ENCODE results near the gene CDC42BPA.

CDC42BPA gene

GRCh38 chr1:227215863-227216510, 102.3 kb downstream of the CDC42BPA start:
- Histone ChIP-seq H3K27me3 (ENCODE audit: control insufficient read depth in 1 of 2, insufficient read depth in 2 of 2, low read length in 2 of 2) (no peaks in the 10 kb centered on the region), H3K36me3 (ENCODE audit: insufficient read depth, low read length) (no peaks in the 10 kb centered on the region), H3K9ac (ENCODE audit: low read length) (no peak overlapping the region), H3K9me3 (ENCODE audit: low read length) (no peaks in the 10 kb centered on the region), H3K4me1 (ENCODE audit: insufficient read depth, low read length) (no peaks in the 10 kb centered on the region), H3K4me3 (ENCODE audit: low read depth in 1 of 2, low read length in 2 of 2) (no peak overlapping the region), H3K27ac (ENCODE audit: low read depth, low read length) (no peak overlapping the region)

- H3K36me3 ChIP-seq (ENCODE audit: insufficient read depth, low read length): no peaks in the 10 kb centered on the region
- H3K27ac ChIP-seq (ENCODE audit: low read depth, low read length): no peak overlapping the region
- no peaks in the 10 kb centered on the region for H3K4me1 ChIP-seq (ENCODE audit: insufficient read depth, low read length)
- H3K9ac ChIP-seq (ENCODE audit: low read length): no peak overlapping the region
- no peaks in the 10 kb centered on the region for H3K9me3 ChIP-seq (ENCODE audit: low read length)
- no peak overlapping the region for H3K4me3 ChIP-seq (ENCODE audit: low read depth in 1 of 2, low read length in 2 of 2)
- no peaks in the 10 kb centered on the region for H3K27me3 ChIP-seq (ENCODE audit: control insufficient read depth in 1 of 2, insufficient read depth in 2 of 2, low read length in 2 of 2)
Observed at GRCh38 chr1:227214207-227214606, 104.1 kb downstream of the CDC42BPA start.

GRCh38 chr1:227213426-227213825, 104.9 kb downstream of the CDC42BPA start:
- no peaks in the 10 kb centered on the region for H3K27me3 ChIP-seq (ENCODE audit: control insufficient read depth in 1 of 2, insufficient read depth in 2 of 2, low read length in 2 of 2)
- H3K4me1 ChIP-seq (ENCODE audit: insufficient read depth, low read length): no peaks in the 10 kb centered on the region
- no peaks in the 10 kb centered on the region for H3K36me3 ChIP-seq (ENCODE audit: insufficient read depth, low read length)
- no peaks in the 10 kb centered on the region for H3K9me3 ChIP-seq (ENCODE audit: low read length)
- H3K4me3 ChIP-seq (ENCODE audit: low read depth in 1 of 2, low read length in 2 of 2): no peak overlapping the region
- H3K27ac ChIP-seq (ENCODE audit: low read depth, low read length): no peak overlapping the region
- H3K9ac ChIP-seq (ENCODE audit: low read length): no peak overlapping the region

GRCh38 chr1:227212164-227212563, 106.1 kb downstream of the CDC42BPA start:
- no peaks in the 10 kb centered on the region for H3K4me1 ChIP-seq (ENCODE audit: insufficient read depth, low read length)
- no peak overlapping the region for H3K4me3 ChIP-seq (ENCODE audit: low read depth in 1 of 2, low read length in 2 of 2)
- H3K9ac ChIP-seq (ENCODE audit: low read length): no peak overlapping the region
- no peaks in the 10 kb centered on the region for H3K36me3 ChIP-seq (ENCODE audit: insufficient read depth, low read length)
- H3K27ac ChIP-seq (ENCODE audit: low read depth, low read length): no peak overlapping the region
- H3K9me3 ChIP-seq (ENCODE audit: low read length): no peaks in the 10 kb centered on the region
- no peaks in the 10 kb centered on the region for H3K27me3 ChIP-seq (ENCODE audit: control insufficient read depth in 1 of 2, insufficient read depth in 2 of 2, low read length in 2 of 2)

- Histone ChIP-seq H3K4me1 (ENCODE audit: insufficient read depth, low read length) (no peaks in the 10 kb centered on the region), H3K27ac (ENCODE audit: low read depth, low read length) (no peak overlapping the region), H3K27me3 (ENCODE audit: control insufficient read depth in 1 of 2, insufficient read depth in 2 of 2, low read length in 2 of 2) (no peaks in the 10 kb centered on the region), H3K4me3 (ENCODE audit: low read depth in 1 of 2, low read length in 2 of 2) (no peak overlapping the region), H3K36me3 (ENCODE audit: insufficient read depth, low read length) (no peaks in the 10 kb centered on the region), H3K9ac (ENCODE audit: low read length) (no peak overlapping the region), H3K9me3 (ENCODE audit: low read length) (no peaks in the 10 kb centered on the region)
Observed at GRCh38 chr1:227210604-227211003, 107.7 kb downstream of the CDC42BPA start.

GRCh38 chr1:227197064-227197463, 121.2 kb downstream of the CDC42BPA start:
- Histone ChIP-seq H3K9me3 (ENCODE audit: low read length) (no peaks in the 10 kb centered on the region), H3K9ac (ENCODE audit: low read length) (no peak overlapping the region), H3K27me3 (ENCODE audit: control insufficient read depth in 1 of 2, insufficient read depth in 2 of 2, low read length in 2 of 2) (no peaks in the 10 kb centered on the region), H3K27ac (ENCODE audit: low read depth, low read length) (no peak overlapping the region), H3K36me3 (ENCODE audit: insufficient read depth, low read length) (peaks cover 6% of the 10 kb centered on the region), H3K4me3 (ENCODE audit: low read depth in 1 of 2, low read length in 2 of 2) (no peak overlapping the region), H3K4me1 (ENCODE audit: insufficient read depth, low read length) (no peaks in the 10 kb centered on the region)

GRCh38 chr1:227192163-227192562, 126.1 kb downstream of the CDC42BPA start:
- peaks cover 6% of the 10 kb centered on the region for H3K36me3 ChIP-seq (ENCODE audit: insufficient read depth, low read length)
- no peak overlapping the region for H3K9ac ChIP-seq (ENCODE audit: low read length)
- H3K4me1 ChIP-seq (ENCODE audit: insufficient read depth, low read length): no peaks in the 10 kb centered on the region
- H3K27me3 ChIP-seq (ENCODE audit: control insufficient read depth in 1 of 2, insufficient read depth in 2 of 2, low read length in 2 of 2): no peaks in the 10 kb centered on the region
- no peak overlapping the region for H3K27ac ChIP-seq (ENCODE audit: low read depth, low read length)
- no peak overlapping the region for H3K4me3 ChIP-seq (ENCODE audit: low read depth in 1 of 2, low read length in 2 of 2)
- no peaks in the 10 kb centered on the region for H3K9me3 ChIP-seq (ENCODE audit: low read length)

- H3K36me3 ChIP-seq (ENCODE audit: insufficient read depth, low read length): peaks cover 6% of the 10 kb centered on the region
- no peaks in the 10 kb centered on the region for H3K9me3 ChIP-seq (ENCODE audit: low read length)
- no peak overlapping the region for H3K9ac ChIP-seq (ENCODE audit: low read length)
- H3K4me1 ChIP-seq (ENCODE audit: insufficient read depth, low read length): no peaks in the 10 kb centered on the region
- no peak overlapping the region for H3K27ac ChIP-seq (ENCODE audit: low read depth, low read length)
- no peaks in the 10 kb centered on the region for H3K27me3 ChIP-seq (ENCODE audit: control insufficient read depth in 1 of 2, insufficient read depth in 2 of 2, low read length in 2 of 2)
- no peak overlapping the region for H3K4me3 ChIP-seq (ENCODE audit: low read depth in 1 of 2, low read length in 2 of 2)
Observed at GRCh38 chr1:227191607-227192006, 126.7 kb downstream of the CDC42BPA start.

- Histone ChIP-seq H3K27me3 (ENCODE audit: control insufficient read depth in 1 of 2, insufficient read depth in 2 of 2, low read length in 2 of 2) (no peaks in the 10 kb centered on the region), H3K27ac (ENCODE audit: low read depth, low read length) (no peak overlapping the region), H3K9me3 (ENCODE audit: low read length) (no peaks in the 10 kb centered on the region), H3K9ac (ENCODE audit: low read length) (no peak overlapping the region), H3K4me1 (ENCODE audit: insufficient read depth, low read length) (no peaks in the 10 kb centered on the region), H3K4me3 (ENCODE audit: low read depth in 1 of 2, low read length in 2 of 2) (no peak overlapping the region), H3K36me3 (ENCODE audit: insufficient read depth, low read length) (peaks cover 6% of the 10 kb centered on the region)
Observed at GRCh38 chr1:227190321-227190720, 128.0 kb downstream of the CDC42BPA start.

GRCh38 chr1:227185291-227185690, 133.0 kb downstream of the CDC42BPA start:
- no peaks in the 10 kb centered on the region for H3K9me3 ChIP-seq (ENCODE audit: low read length)
- H3K27ac ChIP-seq (ENCODE audit: low read depth, low read length): no peak overlapping the region
- H3K9ac ChIP-seq (ENCODE audit: low read length): no peak overlapping the region
- no peaks in the 10 kb centered on the region for H3K36me3 ChIP-seq (ENCODE audit: insufficient read depth, low read length)
- H3K4me3 ChIP-seq (ENCODE audit: low read depth in 1 of 2, low read length in 2 of 2): no peak overlapping the region
- H3K27me3 ChIP-seq (ENCODE audit: control insufficient read depth in 1 of 2, insufficient read depth in 2 of 2, low read length in 2 of 2): no peaks in the 10 kb centered on the region
- no peaks in the 10 kb centered on the region for H3K4me1 ChIP-seq (ENCODE audit: insufficient read depth, low read length)

GRCh38 chr1:227182012-227182411, 136.3 kb downstream of the CDC42BPA start:
- H3K4me3 ChIP-seq (ENCODE audit: low read depth in 1 of 2, low read length in 2 of 2): no peak overlapping the region
- no peaks in the 10 kb centered on the region for H3K4me1 ChIP-seq (ENCODE audit: insufficient read depth, low read length)
- H3K27ac ChIP-seq (ENCODE audit: low read depth, low read length): no peak overlapping the region
- H3K9ac ChIP-seq (ENCODE audit: low read length): no peak overlapping the region
- no peaks in the 10 kb centered on the region for H3K9me3 ChIP-seq (ENCODE audit: low read length)
- H3K36me3 ChIP-seq (ENCODE audit: insufficient read depth, low read length): no peaks in the 10 kb centered on the region
- H3K27me3 ChIP-seq (ENCODE audit: control insufficient read depth in 1 of 2, insufficient read depth in 2 of 2, low read length in 2 of 2): no peaks in the 10 kb centered on the region

GRCh38 chr1:227175611-227176010, 142.7 kb downstream of the CDC42BPA start:
- no peaks in the 10 kb centered on the region for H3K27me3 ChIP-seq (ENCODE audit: control insufficient read depth in 1 of 2, insufficient read depth in 2 of 2, low read length in 2 of 2)
- peaks cover 4% of the 10 kb centered on the region for H3K4me1 ChIP-seq (ENCODE audit: insufficient read depth, low read length)
- no peaks in the 10 kb centered on the region for H3K36me3 ChIP-seq (ENCODE audit: insufficient read depth, low read length)
- H3K9ac ChIP-seq (ENCODE audit: low read length): no peak overlapping the region
- H3K9me3 ChIP-seq (ENCODE audit: low read length): no peaks in the 10 kb centered on the region
- H3K27ac ChIP-seq (ENCODE audit: low read depth, low read length): no peak overlapping the region
- no peak overlapping the region for H3K4me3 ChIP-seq (ENCODE audit: low read depth in 1 of 2, low read length in 2 of 2)
